ENCODE data around the gene GNG8. TPM values are rescaled to one million over a fixed set of nuclear protein-coding genes. Genes with fewer than 3 reads are reported as not detected.

The GNG8 gene
- total RNA-seq = not detected in 2 replicates

DNA sequence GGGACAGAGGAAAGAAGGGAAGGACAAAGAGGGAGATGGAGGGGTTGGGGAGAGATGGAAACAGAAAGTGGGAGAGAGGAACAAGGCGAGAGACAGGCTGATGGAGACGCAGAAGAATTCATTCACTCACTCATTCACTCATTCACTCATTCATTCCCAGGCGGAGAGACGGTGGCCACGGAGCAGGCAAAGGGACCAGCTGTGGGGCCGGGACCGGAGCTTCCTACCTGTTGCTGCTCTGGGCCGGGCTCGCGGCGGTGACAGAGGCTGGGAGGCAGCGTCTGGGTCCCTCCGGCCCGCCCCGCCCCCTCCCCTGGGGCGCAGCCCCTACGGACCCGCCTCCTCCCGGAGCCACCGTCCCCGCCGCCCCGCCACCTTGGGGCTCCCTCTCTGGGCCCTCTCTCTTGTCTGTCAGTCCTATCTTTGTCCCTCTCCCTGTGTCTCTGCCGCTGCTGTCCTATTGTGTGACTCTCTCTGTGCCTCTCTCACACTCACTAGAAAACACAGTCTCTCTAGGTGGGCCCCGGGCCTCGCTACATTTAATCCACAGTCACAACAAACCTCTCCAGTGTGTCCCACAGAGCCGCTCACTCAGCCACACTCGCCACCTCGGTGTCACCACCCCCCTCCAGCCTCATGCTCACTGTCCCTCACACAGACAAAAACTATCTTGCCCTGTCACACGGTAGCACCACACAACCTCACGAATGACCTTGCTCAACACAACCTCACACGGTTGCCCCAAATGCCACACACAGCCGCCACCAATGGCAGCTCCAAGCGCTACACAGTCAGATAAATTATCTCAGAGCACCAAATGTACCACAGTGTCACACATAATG is at the start of gene GNG8:
Gene GNG8, minus strand, starts transcription at position 283 of the 842 bp plus-strand sequence. CDS start 1,520 bp downstream, outside the sequence.

DNA sequence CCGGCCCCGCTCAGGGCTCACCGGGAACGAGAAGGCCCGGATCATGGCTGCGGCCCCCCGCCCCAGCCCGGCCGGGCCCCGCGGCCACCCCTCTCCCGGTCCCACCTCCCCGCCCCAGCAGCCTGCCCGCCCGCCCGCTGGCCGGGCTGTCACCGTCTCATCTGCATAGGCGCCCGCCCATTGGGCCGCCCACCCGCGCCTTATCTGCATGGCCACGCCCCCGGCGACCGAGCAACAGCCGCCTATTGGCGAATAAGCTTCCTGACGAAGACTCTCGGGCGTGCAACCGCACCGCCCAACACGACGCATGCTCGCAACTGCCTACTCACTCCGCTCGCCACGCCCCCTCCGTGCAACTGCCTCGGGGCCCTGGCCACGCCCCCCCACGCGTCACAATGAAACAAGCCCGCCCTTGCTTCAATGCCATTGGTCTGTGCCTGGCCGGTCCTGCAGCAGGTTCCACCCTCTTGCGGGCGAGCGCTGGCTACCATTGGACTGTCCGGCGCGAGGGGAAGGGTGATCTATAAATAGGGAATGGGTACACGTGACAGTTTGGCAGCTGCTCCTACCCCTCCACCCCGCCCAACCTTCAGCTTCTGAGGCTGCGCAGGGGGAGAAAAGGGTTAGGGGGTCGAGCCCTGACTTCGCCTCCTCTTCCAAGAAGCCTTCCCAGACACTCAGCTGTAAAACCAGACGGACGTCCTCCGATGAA is 25.2 kb upstream of the GNG8 start, which contains the start of gene DACT3:
Gene DACT3, minus strand, starts transcription at position 163 of the 712 bp plus-strand sequence. Its CDS starts 118 bp downstream, at position 45.

DNA sequence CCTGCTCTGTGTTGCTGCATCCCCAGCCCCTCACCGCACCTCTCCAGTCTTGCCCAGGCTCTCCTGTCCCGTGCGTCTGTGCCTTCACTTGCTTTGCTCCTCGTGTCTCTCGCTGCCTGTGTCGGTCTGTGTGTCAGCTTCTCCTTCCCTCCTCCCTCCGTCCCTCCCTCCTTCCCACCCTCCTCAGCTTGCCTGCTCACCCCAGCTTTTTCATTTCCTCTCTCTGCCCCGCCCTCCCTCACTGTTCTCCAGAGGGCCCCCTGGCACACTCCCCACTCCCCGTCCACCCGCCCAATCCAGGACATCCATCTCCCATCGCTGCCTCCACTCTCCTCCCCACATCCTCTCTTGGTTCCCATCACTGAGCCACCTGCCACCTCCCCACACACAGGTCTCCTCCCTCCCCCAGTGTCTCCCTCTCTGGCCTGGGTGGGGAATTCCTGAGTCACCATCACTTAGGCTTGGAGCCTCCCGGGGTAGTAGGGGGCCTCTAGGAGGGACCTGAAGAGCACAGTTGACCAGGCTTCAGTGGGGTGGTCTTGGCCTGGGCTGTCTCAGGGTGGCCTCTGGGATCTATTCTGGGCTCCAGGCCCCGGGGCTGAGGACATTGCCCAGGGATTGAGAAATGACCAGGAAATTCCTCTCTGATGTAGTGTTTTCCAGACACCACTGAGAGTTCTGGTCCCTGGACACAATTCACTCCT is 10.9 kb downstream of the GNG8 start, which contains the start of gene PTGIR:
Gene PTGIR, minus strand, starts transcription at position 132 of the 704 bp plus-strand sequence. CDS start 864 bp downstream, outside the sequence.

DNA sequence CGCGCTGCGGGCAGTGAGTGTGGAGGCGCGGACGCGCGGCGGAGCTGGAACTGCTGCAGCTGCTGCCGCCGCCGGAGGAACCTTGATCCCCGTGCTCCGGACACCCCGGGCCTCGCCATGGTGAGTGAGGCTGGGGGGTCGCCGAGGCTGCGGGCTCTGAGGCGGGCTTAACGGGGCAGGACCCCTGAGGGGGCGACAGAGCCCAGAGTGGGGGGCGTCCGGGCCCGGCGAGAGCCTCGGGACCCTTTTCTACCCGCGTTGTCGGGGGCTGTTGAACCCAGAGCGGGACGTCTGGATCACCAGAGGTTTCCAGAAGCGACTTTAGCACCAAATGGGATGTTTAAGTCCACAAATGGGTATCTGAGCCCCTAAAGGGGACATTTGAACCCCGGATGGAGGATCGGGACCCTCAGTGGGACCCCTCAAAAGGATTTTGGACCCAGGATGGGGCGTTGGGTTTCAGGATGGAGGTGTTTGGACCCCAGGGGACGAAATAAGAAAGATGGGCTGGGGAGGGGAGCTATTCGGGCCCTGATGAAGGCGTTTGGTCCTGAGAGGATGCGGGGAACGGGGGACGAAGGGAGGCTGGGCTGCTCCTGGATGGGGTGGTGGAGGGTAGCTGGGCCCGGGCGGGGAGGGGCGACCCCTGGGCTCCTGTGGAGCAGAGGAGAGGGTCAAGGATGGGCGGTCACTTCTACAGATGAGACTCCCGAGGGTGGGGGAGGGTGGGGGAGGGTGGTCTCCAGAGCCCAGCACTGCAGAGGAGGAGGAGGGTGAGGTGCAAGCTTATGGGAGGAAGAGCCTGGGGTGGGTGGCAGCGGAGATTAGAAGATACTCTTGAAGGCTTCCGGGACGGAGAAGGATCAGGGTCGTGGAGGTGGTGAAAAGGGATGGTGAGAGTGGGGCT is 34.4 kb downstream of the GNG8 start, which contains the start of gene CALM3:
Gene CALM3, plus strand, starts transcription at position 13 of the 907 bp plus-strand sequence. Its CDS starts 105 bp downstream, at position 118.

Other genes starting within 250 kb of the GNG8 start
- gene CCDC8, start 222.6 kb downstream of the GNG8 start, total RNA-seq = 43.2 and 72.2 TPM in 2 replicates
- not detected in 2 replicates for gene PNMA8C, start 207.3 kb downstream of the GNG8 start, total RNA-seq
- gene PNMA8A, start 164.6 kb downstream of the GNG8 start, total RNA-seq = 1.9 and 2.5 TPM in 2 replicates
- gene PNMA8B, start 140.3 kb downstream of the GNG8 start, total RNA-seq = 3.0 and 4.2 TPM in 2 replicates
- gene CALM3, start 34.9 kb downstream of the GNG8 start, total RNA-seq = 188 and 192 TPM in 2 replicates
- 12.9 and 23.1 TPM in 2 replicates for gene PTGIR, start 11.1 kb downstream of the GNG8 start, total RNA-seq
- 17.6 and 26.5 TPM in 2 replicates for gene DACT3, start 25.0 kb upstream of the GNG8 start, total RNA-seq
- 14.6 and 15.3 TPM in 2 replicates for gene PRKD2, start 80.9 kb upstream of the GNG8 start, total RNA-seq
- gene FKRP, start 109.9 kb upstream of the GNG8 start, total RNA-seq = 21.5 and 34.1 TPM in 2 replicates
- 70.2 and 86.5 TPM in 2 replicates for gene STRN4, start 110.2 kb upstream of the GNG8 start, total RNA-seq
- gene SLC1A5, start 152.4 kb upstream of the GNG8 start, total RNA-seq = 353 TPM in 2 replicates
- 140 and 250 TPM in 2 replicates for gene AP2S1, start 214.6 kb upstream of the GNG8 start, total RNA-seq
- gene ARHGAP35, start 224.8 kb upstream of the GNG8 start, total RNA-seq = 30.2 and 32.7 TPM in 2 replicates